Upper lobe of left lung (tissue), 6 donors: ENCODE data around the gene ANKMY1. TPM values are rescaled to one million over a fixed set of nuclear protein-coding genes. Genes with fewer than 3 reads are reported as not detected.

Experiments
- ATAC-seq, 2 donors: fragments of 200-7000 bp; cut with Tn5 transposase; one replicate each; pipeline ENCODE4 v1.9.1; 2022; ENCODE audit warnings: mild to moderate bottlenecking in 2 of 2, moderate library complexity in 2 of 2; ENCODE audit not compliant: low FRiP score in 2 of 2
- DNase-seq, 2 donors: peaks; one replicate each; pipeline ENCODE4 v3.0.0-alpha.2; 2019 to 2020
- H3K27ac ChIP-seq, 4 donors: fragments of 200-600 bp; sonication (generic); one replicate each; pipeline ENCODE4 v1.5.1; 2016 to 2019
- H3K27me3 ChIP-seq, 4 donors: fragments of 200-600 bp; sonication (generic); one replicate each; pipeline ENCODE4 v1.5.1; 2017 to 2019
- H3K36me3 ChIP-seq, 4 donors: fragments of 200-600 bp; sonication (generic); one replicate each; pipeline ENCODE4 v1.5.1; 2016 to 2019
- H3K4me1 ChIP-seq, 4 donors: fragments of 200-600 bp; sonication (generic); one replicate each; pipeline ENCODE4 v1.5.1; 2018 to 2019
- H3K4me3 ChIP-seq, 4 donors: fragments of 200-600 bp; sonication (generic); one replicate each; pipeline ENCODE4 v1.5.1; 2017 to 2019; ENCODE audit warnings: mild to moderate bottlenecking in 2 of 4, moderate library complexity in 1 of 4
- H3K9me3 ChIP-seq, 4 donors: fragments of 200-600 bp; sonication (generic); one replicate each; pipeline ENCODE4 v1.5.1; 2018 to 2019
- EP300 ChIP-seq, 4 donors: sonication (generic); formaldehyde crosslinking; IDR thresholded peaks; one replicate each; pipeline ENCODE4 v1.5.1; 2017; ENCODE audit warnings: antibody characterized with exemption in 4 of 4, control low read depth in 2 of 4
- POLR2A ChIP-seq, 4 donors: fragments of 450-650 bp; IDR thresholded peaks; one replicate each; pipeline ENCODE4 v1.5.1; 2016 to 2017; ENCODE audit warnings: antibody characterized with exemption in 4 of 4, mild to moderate bottlenecking in 2 of 4
- POLR2AphosphoS5 ChIP-seq, 2 donors: sonication (generic); formaldehyde crosslinking; IDR thresholded peaks; one replicate each; pipeline ENCODE4 v1.5.1; 2017; ENCODE audit warnings: antibody characterized with exemption in 2 of 2
- WGBS, 2 donors: methylation state at CpG; one replicate each; pipeline ENCODE4 v1.1.5; 2017 to 2018; 5-methylcytosine and 5-hydroxymethylcytosine counted together
- total RNA-seq, 6 donors: library from RNA; depleted of rRNA in 4 of 6; stranded (reverse); fragments of >200 nt in 4 of 6; gene quantifications; one replicate each; pipeline versions ENCODE4 v1.1.0 to v1.2.1, GENCODE V29; 2016 to 2021
- TF ChIP-seq, protein P1 (sequence below), 6 experiments: fragments of 450-650 bp in 4 of 6; fragments of 200-600 bp in 2 of 6; sonication (generic) in 2 of 6; IDR thresholded peaks; one replicate each; pipeline ENCODE4 v1.5.1; 2016 to 2019; ENCODE audit warnings: antibody characterized with exemption in 6 of 6
- donor health status: DM: no; HTN: no; CAD: no; lungs with moderate emphysema.
- donor health status: DM: no; HTN: yes; CAD: no; lungs with severe emphysema.

The ANKMY1 gene
- total RNA-seq, 6 donors from 2014 or later, result 23.7 to 97.4 (median 26.9) TPM

DNA sequence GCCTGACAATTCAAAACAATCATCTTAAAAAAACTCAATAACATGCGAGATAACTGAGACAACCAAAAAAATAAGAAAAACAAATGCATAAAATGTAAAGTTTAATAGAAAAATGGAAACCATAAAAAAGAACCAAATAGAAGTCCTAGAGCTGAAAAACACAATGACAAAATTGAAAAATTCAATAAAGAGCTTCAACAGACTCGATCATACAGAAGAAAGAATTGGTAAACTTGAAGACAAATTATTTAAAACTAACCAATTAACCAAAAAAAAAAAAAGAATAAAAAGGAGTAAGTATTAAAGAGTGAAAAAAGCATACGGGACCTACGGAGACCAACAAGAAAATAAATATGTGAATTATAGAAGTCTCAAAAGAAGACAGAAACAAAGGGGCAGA lies 84.6 kb downstream of the ANKMY1 start:
- H3K27me3 ChIP-seq, result no peaks in the 10 kb centered on the region
- no peak for ATAC-seq
- TF ChIP-seq EP300 (IDR thresholded peaks at IDR 0.05), result no peak
- H3K27ac ChIP-seq, result no peak overlapping the region
- H3K4me3 ChIP-seq, result no peak overlapping the region
- H3K4me1 ChIP-seq, result no peaks in the 10 kb centered on the region
- no peaks in the 10 kb centered on the region for H3K36me3 ChIP-seq
- peaks cover 0 to 7% (median 5%) of the 10 kb centered on the region in 4 donors for H3K9me3 ChIP-seq
- DNase-seq, result no peak
- 94 to 98% methylated on average over 4 of the region's 4 CpGs for WGBS, 2 donors

DNA sequence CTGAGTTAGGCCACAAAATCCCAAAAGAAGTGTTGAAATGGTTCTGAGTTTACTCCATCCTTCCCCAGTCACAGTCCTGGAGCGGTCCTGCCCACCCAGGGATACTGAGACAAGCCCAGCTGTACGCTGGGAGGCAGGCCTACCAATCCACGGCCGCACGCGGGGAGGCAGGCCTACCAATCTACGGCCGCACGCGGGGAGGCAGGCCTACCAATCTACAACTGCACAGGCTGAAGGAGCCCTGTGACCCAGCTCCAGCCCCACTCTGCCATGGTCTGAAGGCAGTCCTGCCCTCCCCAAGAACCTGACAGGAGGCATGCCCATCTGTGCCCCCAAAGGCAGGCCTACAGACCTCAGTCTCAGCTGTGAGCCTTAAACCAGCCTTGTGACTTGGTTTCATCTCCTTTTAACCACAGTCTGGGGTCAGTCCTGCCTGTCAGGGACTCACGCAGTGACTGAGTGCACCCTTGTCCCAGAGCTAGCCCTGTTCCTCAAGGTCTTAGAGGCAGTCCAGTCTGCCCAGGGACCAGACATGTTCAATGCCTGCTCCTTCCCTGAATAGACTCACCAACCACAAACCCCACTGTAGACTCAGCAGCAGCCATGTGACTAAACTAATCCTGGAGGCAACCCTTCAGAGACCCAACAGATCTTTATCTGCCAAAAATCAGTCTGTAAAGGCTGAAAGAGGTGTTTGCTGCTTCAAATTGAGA lies 85.6 kb downstream of the ANKMY1 start:
- Histone ChIP-seq H3K27me3 (no peaks in the 10 kb centered on the region), H3K27ac (no peak overlapping the region), H3K4me1 (no peaks in the 10 kb centered on the region), H3K4me3 (no peak overlapping the region), H3K36me3 (no peaks in the 10 kb centered on the region), H3K9me3 (peaks cover 0 to 7% (median 5%) of the 10 kb centered on the region in 4 donors)
- TF ChIP-seq, protein P1, sequence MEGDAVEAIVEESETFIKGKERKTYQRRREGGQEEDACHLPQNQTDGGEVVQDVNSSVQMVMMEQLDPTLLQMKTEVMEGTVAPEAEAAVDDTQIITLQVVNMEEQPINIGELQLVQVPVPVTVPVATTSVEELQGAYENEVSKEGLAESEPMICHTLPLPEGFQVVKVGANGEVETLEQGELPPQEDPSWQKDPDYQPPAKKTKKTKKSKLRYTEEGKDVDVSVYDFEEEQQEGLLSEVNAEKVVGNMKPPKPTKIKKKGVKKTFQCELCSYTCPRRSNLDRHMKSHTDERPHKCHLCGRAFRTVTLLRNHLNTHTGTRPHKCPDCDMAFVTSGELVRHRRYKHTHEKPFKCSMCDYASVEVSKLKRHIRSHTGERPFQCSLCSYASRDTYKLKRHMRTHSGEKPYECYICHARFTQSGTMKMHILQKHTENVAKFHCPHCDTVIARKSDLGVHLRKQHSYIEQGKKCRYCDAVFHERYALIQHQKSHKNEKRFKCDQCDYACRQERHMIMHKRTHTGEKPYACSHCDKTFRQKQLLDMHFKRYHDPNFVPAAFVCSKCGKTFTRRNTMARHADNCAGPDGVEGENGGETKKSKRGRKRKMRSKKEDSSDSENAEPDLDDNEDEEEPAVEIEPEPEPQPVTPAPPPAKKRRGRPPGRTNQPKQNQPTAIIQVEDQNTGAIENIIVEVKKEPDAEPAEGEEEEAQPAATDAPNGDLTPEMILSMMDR (IDR thresholded peaks at IDR 0.05), result no peak
- TF ChIP-seq POLR2A (IDR thresholded peaks at IDR 0.05) (no peak), EP300 (IDR thresholded peaks at IDR 0.05) (no peak), POLR2AphosphoS5 (IDR thresholded peaks at IDR 0.05) (no peak)
- ATAC-seq (no peak), DNase-seq (peak in 1 of 2 donors; percentile 50)
- WGBS, 2 donors, result 98 to 100% methylated on average over 1 to 11 of the region's 11 CpGs

DNA sequence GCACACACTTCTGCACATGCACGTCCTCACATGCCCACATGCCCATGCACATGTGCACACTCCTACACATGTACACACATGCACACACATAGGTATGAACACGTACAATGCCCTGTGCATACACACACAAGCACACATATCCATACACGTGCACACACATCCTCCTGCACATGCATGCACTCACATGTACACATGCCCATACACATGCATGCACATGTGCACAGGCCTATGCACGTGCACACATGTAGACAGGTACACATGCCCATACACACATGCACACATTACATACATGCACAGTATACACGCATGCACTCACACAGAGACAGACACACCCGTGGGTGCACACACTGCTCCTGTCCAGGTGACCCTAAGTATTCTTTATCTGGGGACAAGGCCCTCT lies 88.0 kb downstream of the ANKMY1 start:
- DNase-seq (no peak), ATAC-seq (no peak)
- TF ChIP-seq POLR2AphosphoS5 (IDR thresholded peaks at IDR 0.05), result no peak
- TF ChIP-seq, protein P1 (IDR thresholded peaks at IDR 0.05), result no peak
- no peak for TF ChIP-seq EP300 (IDR thresholded peaks at IDR 0.05)
- TF ChIP-seq POLR2A (IDR thresholded peaks at IDR 0.05), result no peak
- no peaks in the 10 kb centered on the region for H3K27me3 ChIP-seq
- peaks cover 0 to 7% (median 5%) of the 10 kb centered on the region in 4 donors for H3K9me3 ChIP-seq
- H3K27ac ChIP-seq, result no peak overlapping the region
- peaks cover 0 to 12% (median 4%) of the 10 kb centered on the region in 4 donors for H3K36me3 ChIP-seq
- H3K4me1 ChIP-seq, result no peaks in the 10 kb centered on the region
- H3K4me3 ChIP-seq, result no peak overlapping the region
- 94 to 96% methylated on average over 6 of the region's 6 CpGs for WGBS, 2 donors

DNA sequence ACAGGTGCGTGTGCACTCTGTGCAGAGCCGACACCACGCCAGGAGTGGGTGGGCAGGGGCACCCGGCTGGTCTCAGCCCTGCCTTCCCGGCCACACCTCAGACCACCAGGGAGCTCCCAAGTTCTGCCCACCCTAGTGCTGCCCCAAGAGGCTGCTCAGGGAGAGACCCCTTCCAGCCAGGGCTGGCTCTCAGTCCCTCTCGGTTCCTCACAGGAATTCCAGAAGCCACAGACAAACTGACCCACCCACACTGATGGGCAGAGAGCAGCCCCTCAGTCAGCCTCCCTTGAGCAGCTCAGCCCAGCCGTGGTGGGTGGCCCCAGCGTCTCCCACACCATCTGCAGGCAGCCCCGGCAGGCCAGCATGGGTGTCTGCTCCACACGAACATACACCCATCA lies 88.5 kb downstream of the ANKMY1 start:
- DNase-seq, result no peak

More for the DNA sequence above, 88.5 kb downstream of the ANKMY1 start:
- ATAC-seq, result peak in 1 of 2 donors; percentile 19
- TF ChIP-seq POLR2A (IDR thresholded peaks at IDR 0.05) (no peak), POLR2AphosphoS5 (IDR thresholded peaks at IDR 0.05) (no peak), EP300 (IDR thresholded peaks at IDR 0.05) (no peak)
- TF ChIP-seq, protein P1 (IDR thresholded peaks at IDR 0.05), result no peak
- Histone ChIP-seq H3K27ac (no peak overlapping the region), H3K9me3 (peaks cover 0 to 7% (median 5%) of the 10 kb centered on the region in 4 donors), H3K4me1 (no peaks in the 10 kb centered on the region), H3K4me3 (no peak overlapping the region), H3K27me3 (no peaks in the 10 kb centered on the region), H3K36me3 (peaks cover 0 to 12% (median 5%) of the 10 kb centered on the region in 4 donors)
- WGBS, 2 donors, result 70 to 73% methylated on average over 9 to 10 of the region's 10 CpGs
